H54 (cell line): Measurements from ENCODE around the gene CCDC107.
A peak's percentile ranks its signal among the peaks of the same experiment; 100 is the strongest.

Source experiments
- DNase-seq: peaks from one replicate; pipeline ENCODE4 v3.0.0; 2011; ENCODE audit warnings: low spot score, mixed read lengths; ENCODE audit not compliant: insufficient read length
- FAIRE-seq: peaks from 3 replicates; lab custom pipeline; 2011; peaks lifted over from hg19 to GRCh38; lab: Jason Lieb, UNC
- POLR2A ChIP-seq: IDR thresholded peaks from 2 replicates; pipeline ENCODE4 v1.6.1; 2011; ENCODE audit warnings: low read depth, mild to moderate bottlenecking, low read length

The CCDC107 gene

DNA sequence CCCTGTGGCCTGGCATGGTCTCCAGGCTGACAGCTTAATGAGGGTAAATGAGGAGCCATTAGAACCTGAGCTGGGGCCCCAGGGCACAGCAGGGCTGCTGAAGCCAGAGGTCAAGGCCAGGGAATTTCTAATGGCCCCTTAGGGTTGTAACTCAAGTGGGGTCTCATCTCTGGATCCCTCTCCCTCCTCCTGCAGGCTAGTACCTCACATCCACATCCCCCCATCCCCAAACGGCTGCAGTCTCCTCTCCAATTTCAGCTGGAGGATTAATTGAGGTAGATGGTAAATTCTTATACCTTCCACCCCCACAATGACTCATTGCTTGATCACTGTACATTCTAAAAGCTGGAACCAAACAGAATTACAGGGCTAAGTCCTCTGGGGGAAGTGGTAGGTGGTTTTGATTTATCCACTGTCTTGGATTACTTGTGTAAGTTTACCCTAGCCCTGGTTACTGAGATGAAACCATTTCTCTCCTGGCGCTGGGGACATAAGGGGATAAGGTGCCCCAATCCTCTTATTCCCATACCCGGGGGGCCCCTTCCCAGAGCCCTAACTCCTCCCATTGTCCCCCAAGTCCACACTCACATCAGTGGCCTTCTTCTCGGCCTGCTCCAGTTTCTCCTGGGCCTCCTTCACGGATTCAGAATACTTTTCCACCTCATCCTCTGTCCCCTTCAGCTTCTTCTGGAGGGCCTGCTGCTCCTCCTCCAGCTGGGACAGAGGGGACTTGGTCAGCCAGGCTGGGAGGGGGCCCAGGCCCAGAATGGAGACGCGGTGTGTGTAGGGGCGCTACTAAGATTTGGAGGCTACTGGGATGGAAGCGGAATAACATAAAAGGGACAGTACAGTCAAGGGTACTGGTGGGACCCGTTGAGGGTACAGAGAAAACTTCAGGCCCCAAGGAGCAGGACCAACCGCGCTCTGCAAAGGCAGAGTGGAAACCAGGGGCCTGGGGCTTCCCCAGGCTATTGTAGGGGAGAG is 30.8 kb downstream of the CCDC107 start:
- DNase-seq (peak; percentile 72), FAIRE-seq (no peak)
- no peak for TF ChIP-seq POLR2A

- DNase-seq = peak; percentile 44
- FAIRE-seq = no peak
- TF ChIP-seq POLR2A = peak; percentile 93
Observed at GRCh38 chr9:35689542-35690293, 31.6 kb downstream of the CCDC107 start, which contains the start of gene TPM2. TPM2 (minus strand) TSS chr9:35689925; CDS start chr9:35689817, 108 bp downstream.

- TF ChIP-seq POLR2A = no peak
- no peak for FAIRE-seq
- DNase-seq = no peak
Observed at GRCh38 chr9:35690294-35690613, 32.2 kb downstream of the CCDC107 start.

- 0 out of 2 replicates have a peak, but pooled peaks have one; percentile 8 for TF ChIP-seq POLR2A
- DNase-seq (peak; percentile 53), FAIRE-seq (no peak)
Observed at GRCh38 chr9:35690614-35691333, 32.7 kb downstream of the CCDC107 start.

DNA sequence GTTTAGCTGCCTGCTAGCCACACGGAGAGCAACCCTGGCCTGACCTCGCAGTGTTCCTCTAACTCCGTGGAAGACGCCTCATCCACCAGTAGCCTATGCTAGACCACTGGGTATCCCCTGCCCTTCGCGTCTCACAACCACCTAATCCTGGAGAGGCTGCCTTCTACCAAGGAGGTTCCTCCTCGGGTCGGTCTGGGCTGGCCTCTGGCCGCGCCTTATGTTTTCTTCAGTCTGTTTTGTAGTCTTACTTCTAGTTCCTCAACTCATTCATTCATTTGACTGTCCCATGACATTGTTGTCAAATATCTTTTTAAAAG is 33.2 kb downstream of the CCDC107 start:
- FAIRE-seq (no peak), DNase-seq (no peak)
- TF ChIP-seq POLR2A = no peak

DNA sequence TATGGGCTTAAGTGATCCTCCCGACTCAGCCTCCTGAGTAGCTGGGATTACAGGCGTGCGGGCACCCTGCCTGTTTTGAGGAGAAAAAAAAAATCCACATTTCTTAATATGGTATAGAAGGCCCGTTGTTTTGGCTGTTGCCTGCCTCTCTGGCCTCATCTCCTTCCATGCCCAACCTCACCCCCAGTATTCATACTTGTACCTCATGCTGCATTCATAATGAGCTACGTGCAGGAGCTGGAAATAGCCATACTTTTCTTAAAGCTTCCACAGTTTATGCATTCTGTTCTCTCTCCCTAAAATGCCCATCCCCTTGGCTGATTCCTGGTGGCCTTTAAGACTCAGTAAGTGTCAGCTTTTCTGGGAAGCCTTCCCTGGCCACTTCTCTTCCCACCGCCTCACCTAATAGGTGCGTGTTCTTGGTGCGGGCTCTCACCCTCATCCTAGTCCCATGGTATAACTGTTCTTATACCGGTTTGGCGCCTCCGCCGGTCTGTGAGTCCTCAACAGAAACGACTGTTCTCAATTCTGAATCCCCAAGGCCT is 33.7 kb downstream of the CCDC107 start:
- no peak for FAIRE-seq
- no peak for DNase-seq
- no peak for TF ChIP-seq POLR2A

DNA sequence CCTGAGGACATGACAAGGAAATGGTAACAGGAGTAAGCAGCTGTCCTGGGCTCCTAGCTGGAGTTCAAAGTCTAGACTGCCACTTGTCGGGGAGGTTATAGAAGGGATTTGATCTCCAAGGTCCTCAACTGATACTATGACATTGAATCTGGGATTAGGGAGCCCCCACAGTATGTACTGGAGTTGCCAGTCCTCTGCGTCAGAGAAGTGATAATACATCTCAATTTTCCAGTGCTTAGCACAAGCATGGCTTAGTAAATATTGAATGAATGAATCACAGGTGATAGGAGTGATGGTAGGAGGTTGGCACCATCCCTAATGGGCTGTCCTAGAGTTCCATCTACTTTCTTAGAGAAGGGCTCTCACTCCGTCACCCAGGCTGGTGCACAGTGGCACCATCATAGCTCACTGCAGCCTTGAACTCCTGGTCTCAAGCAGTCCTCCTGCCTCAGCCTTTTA is 37.9 kb downstream of the CCDC107 start:
- DNase-seq = no peak
- no peak for FAIRE-seq
- no peak for TF ChIP-seq POLR2A

DNA sequence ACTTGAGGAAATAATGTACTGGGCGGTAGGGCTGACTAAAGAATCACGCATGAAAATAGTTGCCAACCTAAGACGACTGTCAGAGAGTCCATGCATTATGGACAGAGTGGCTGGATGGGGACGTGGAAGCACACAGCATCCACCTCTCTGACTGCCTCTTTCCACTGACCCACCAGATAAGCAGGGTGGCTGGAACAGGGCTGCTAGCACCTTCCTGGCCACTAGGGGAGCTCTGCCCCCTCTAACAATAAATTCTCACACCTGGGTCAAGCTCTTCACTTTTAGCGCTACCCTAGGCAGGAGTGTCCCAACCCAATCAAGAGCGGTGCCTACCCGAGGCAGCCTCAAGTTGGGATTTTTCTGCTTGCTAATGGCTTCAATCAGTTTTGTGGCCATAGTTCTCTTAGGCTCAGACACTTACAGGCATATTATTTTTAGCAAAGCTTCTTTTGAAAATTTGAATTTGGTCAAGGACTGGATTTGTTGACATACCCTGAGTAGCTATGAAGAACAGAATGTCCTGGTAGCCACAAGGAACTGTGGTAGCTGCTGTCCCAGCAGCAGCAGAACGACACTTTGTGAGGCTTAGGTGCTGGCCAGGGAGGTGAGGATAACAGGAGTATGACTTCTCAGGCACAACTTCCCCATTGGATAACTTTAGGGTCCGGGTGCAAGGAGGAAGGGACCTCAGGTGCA is 38.6 kb downstream of the CCDC107 start:
- FAIRE-seq (no peak), DNase-seq (peak; percentile 30)
- TF ChIP-seq POLR2A = no peak

DNA sequence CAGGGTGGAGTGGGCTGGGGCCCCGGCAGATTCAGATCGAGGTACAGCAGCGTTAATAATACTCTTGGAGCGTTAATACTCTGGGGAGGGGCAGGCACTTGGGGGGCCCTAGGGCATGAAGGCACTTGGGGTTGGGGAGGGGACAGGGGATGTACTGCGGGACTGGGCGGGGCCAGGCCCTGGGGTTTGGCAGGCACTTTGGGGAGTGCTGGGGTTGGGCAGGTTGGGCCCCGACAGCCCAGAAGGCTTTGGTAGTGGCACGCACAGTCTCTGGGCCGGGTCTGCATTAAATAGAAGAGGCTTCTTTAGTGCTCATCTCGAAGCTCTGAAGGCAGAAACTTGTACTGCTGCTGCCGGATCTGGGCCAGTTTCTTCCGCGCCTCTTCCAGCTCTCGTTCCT is 39.4 kb downstream of the CCDC107 start:
- DNase-seq (no peak), FAIRE-seq (no peak)
- no peak for TF ChIP-seq POLR2A

DNA sequence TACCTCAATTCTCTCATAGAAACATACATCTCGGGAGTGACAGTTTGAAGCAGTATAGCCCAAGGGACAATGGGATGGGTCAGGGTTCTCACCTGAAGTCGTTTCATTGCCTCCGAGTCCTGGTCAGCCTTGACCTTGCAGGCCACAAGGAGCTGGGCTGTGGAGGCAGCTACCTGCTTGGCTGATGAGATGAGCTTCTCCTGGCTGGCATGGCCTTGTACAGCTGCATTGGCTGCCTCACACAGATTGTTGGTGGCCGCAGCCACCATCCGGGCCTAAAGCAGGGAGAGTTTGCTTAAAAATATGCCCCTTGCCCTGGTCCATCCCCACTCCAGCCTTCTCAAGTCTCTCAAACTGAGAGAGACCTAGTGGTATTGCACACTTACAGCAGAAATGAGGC is 40.1 kb downstream of the CCDC107 start:
- no peak for TF ChIP-seq POLR2A
- no peak for FAIRE-seq
- no peak for DNase-seq

DNA sequence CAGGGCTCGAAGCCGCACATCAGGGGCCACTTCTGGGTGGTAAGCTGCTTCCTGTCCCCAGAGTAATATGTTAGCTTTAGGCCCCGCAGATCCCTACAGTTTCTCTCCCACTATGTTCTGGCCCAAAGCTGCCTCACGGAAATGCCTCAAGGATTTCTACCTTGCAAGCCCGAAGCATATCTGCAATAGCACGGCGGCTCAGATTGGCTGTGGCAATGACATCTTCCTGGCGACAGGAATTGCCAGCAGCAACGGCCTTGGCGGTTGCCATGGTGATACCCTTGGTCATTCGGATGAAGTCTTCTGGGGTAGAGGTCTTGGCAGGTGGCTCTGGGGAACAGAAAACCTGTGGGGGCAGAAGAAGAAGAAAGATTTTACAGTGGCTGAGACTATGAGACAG is 41.9 kb downstream of the CCDC107 start:
- FAIRE-seq (no peak), DNase-seq (no peak)
- TF ChIP-seq POLR2A = no peak

GRCh38 chr9:35700942-35701341 is 42.9 kb downstream of the CCDC107 start:
- FAIRE-seq (no peak), DNase-seq (no peak)
- no peak for TF ChIP-seq POLR2A

DNA sequence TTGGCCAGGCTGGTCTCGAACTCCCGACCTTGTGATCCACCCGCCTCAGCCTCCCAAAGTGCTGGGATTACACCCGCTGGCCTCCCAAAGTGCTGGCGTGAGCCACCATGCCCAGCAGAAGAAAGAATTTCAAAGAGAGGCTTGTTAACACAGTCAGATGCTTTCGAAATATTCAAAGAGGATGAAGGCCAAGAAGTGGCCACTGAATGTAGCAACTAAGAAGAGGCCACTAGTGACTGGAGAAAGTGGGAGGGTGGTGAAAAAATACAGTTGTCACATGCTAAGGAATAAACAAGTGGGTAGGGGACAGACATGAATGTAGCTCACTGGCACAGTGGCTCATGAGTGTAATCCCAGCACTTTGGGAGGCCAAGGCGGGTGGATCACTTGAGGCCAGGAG is 44.6 kb downstream of the CCDC107 start:
- DNase-seq (no peak), FAIRE-seq (no peak)
- no peak for TF ChIP-seq POLR2A
